ENCODE results near the gene RNASEH1. TPM values are rescaled to one million over a fixed set of nuclear protein-coding genes. Genes with fewer than 3 reads are reported as not detected.

RNASEH1 gene
- total RNA-seq, 1 donor from 2014 or later, result 25.5 TPM

- TF ChIP-seq CTCF (IDR thresholded peaks at IDR 0.05), result no peak
- no peaks in the 10 kb centered on the region for H3K9me3 Mint-ChIP-seq (ENCODE audit: unreplicated experiment)
- H3K36me3 Mint-ChIP-seq (ENCODE audit: unreplicated experiment), result no peaks in the 10 kb centered on the region
- no peaks in the 10 kb centered on the region for H3K4me1 Mint-ChIP-seq (ENCODE audit: unreplicated experiment)
- H3K27me3 Mint-ChIP-seq (ENCODE audit: unreplicated experiment), result peaks cover 3% of the 10 kb centered on the region
- no peak overlapping the region for H3K27ac Mint-ChIP-seq (ENCODE audit: unreplicated experiment)
- peak; percentile 68 for DNase-seq (ENCODE audit: extremely low spot score, unreplicated experiment)
- H3K4me3 Mint-ChIP-seq (ENCODE audit: unreplicated experiment), result no peak overlapping the region
Observed at GRCh38 chr2:3596901-3597417, 38.8 kb upstream of the RNASEH1 start.

- Mint-ChIP-seq H3K27ac (ENCODE audit: unreplicated experiment) (no peak overlapping the region), H3K27me3 (ENCODE audit: unreplicated experiment) (peaks cover 3% of the 10 kb centered on the region), H3K4me1 (ENCODE audit: unreplicated experiment) (no peaks in the 10 kb centered on the region), H3K36me3 (ENCODE audit: unreplicated experiment) (no peaks in the 10 kb centered on the region), H3K9me3 (ENCODE audit: unreplicated experiment) (no peaks in the 10 kb centered on the region), H3K4me3 (ENCODE audit: unreplicated experiment) (no peak overlapping the region)
- TF ChIP-seq CTCF (IDR thresholded peaks at IDR 0.05), result no peak
- no peak for DNase-seq (ENCODE audit: extremely low spot score, unreplicated experiment)
Observed at GRCh38 chr2:3595985-3596384, 37.9 kb upstream of the RNASEH1 start.

- Mint-ChIP-seq H3K4me1 (ENCODE audit: unreplicated experiment) (no peaks in the 10 kb centered on the region), H3K27ac (ENCODE audit: unreplicated experiment) (no peak overlapping the region), H3K27me3 (ENCODE audit: unreplicated experiment) (peaks cover 3% of the 10 kb centered on the region), H3K9me3 (ENCODE audit: unreplicated experiment) (no peaks in the 10 kb centered on the region), H3K4me3 (ENCODE audit: unreplicated experiment) (no peak overlapping the region), H3K36me3 (ENCODE audit: unreplicated experiment) (no peaks in the 10 kb centered on the region)
- no peak for TF ChIP-seq CTCF (IDR thresholded peaks at IDR 0.05)
- DNase-seq (ENCODE audit: extremely low spot score, unreplicated experiment), result peak; percentile 64
Observed at GRCh38 chr2:3595404-3595803, 37.3 kb upstream of the RNASEH1 start.

GRCh38 chr2:3594493-3595281, 36.6 kb upstream of the RNASEH1 start, which contains the start of gene COLEC11:
TSS of gene COLEC11 (plus strand) at chr2:3595112. CDS start at chr2:3604341, 9,229 bp downstream.
- no peak within 1 kb of the TSS for H3K27ac Mint-ChIP-seq (ENCODE audit: unreplicated experiment)
- no peak within 1 kb of the TSS for H3K4me3 Mint-ChIP-seq (ENCODE audit: unreplicated experiment)

More at GRCh38 chr2:3594493-3595281, 36.6 kb upstream of the RNASEH1 start, which contains the start of gene COLEC11:
- Mint-ChIP-seq H3K4me1 (ENCODE audit: unreplicated experiment) (no peaks in the 10 kb centered on the region), H3K9me3 (ENCODE audit: unreplicated experiment) (no peaks in the 10 kb centered on the region), H3K27me3 (ENCODE audit: unreplicated experiment) (peaks cover 3% of the 10 kb centered on the region), H3K36me3 (ENCODE audit: unreplicated experiment) (no peaks in the 10 kb centered on the region)
- DNase-seq (ENCODE audit: extremely low spot score, unreplicated experiment), result peak; percentile 82
- no peak for TF ChIP-seq CTCF (IDR thresholded peaks at IDR 0.05)
